Activated CD4-positive, CD25-positive, alpha-beta regulatory T cell treated with anti-CD3 and anti-CD28 coated beads, Interleukin-2, amount 50 U/mL, for 16 hours (primary cell): ENCODE results near the gene PEX12.
"Not testable (repeated sequence)": the region's sequence is repeated elsewhere in the genome, so short reads cannot be mapped to it uniquely, and the experiment has no call there.

Source experiments
- DNase-seq: peaks from one replicate; pipeline ENCODE4 v3.0.0-alpha.2; 2020; ENCODE audit warnings: low read depth, low spot score

The PEX12 gene

GRCh38 chr17:35537601-35538141, 40.7 kb downstream of the PEX12 start, which contains the start of gene SLFN12L:
TSS of gene SLFN12L (minus strand) at chr17:35537678. CDS start at chr17:35522364, 15,314 bp downstream.
- no peak for DNase-seq

GRCh38 chr17:35536664-35537171, 41.7 kb downstream of the PEX12 start:
- no peak for DNase-seq

- not testable (repeated sequence) for DNase-seq
Measured at GRCh38 chr17:35535406-35535805, 43.0 kb downstream of the PEX12 start.

- DNase-seq = no peak
Measured at GRCh38 chr17:35534576-35535093, 43.7 kb downstream of the PEX12 start.

GRCh38 chr17:35531160-35531559, 47.2 kb downstream of the PEX12 start:
- DNase-seq = no peak

GRCh38 chr17:35529866-35530265, 48.5 kb downstream of the PEX12 start:
- no peak for DNase-seq

GRCh38 chr17:35529326-35529725, 49.0 kb downstream of the PEX12 start:
- DNase-seq = not testable (repeated sequence)
